ENCODE measurements around the gene FAM8A1. TPM values are rescaled to one million over a fixed set of nuclear protein-coding genes. Genes with fewer than 3 reads are reported as not detected.

FAM8A1 gene
- total RNA-seq, 1 experiment from 2014 or later = 13.4 TPM

GRCh38 chr6:17599877-17600526, at the start of gene FAM8A1 (continued):
- TF ChIP-seq ZBTB33 (IDR thresholded peaks at IDR 0.05; ENCODE audit: extremely low read depth, insufficient replicate concordance, low read length) = no peak
- peak; percentile 38 for TF ChIP-seq YY1 (IDR thresholded peaks at IDR 0.05; ENCODE audit: extremely low read depth, insufficient replicate concordance, low read depth, low read length)
- TF ChIP-seq, protein P1, sequence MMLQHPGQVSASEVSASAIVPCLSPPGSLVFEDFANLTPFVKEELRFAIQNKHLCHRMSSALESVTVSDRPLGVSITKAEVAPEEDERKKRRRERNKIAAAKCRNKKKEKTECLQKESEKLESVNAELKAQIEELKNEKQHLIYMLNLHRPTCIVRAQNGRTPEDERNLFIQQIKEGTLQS (IDR thresholded peaks at IDR 0.05) = no peak
- TF ChIP-seq FOSL1 (IDR thresholded peaks at IDR 0.05; ENCODE audit: low read depth) = no peak
- no peak for TF ChIP-seq SRF (IDR thresholded peaks at IDR 0.05; ENCODE audit: low read depth)
- TF ChIP-seq ELF1 (IDR thresholded peaks at IDR 0.05; ENCODE audit: borderline replicate concordance, low read depth) = no peak

- RAD21 ChIA-PET (ENCODE audit: low non-redundant PET in 1 of 2, low total read pairs in 2 of 2, uncharacterized antibody in 2 of 2, unreplicated experiment in 2 of 2) = no interaction called here
- Histone ChIP-seq H3K27ac (ENCODE audit: low read depth, low read length) (no peak overlapping the region), H3K9ac (ENCODE audit: low read length) (no peak overlapping the region), H3K36me3 (ENCODE audit: control insufficient read depth in 1 of 2, insufficient read depth in 2 of 2, low read length in 2 of 2) (no peaks in the 10 kb centered on the region), H3K9me2 (ENCODE audit: insufficient read depth) (no peaks in the 10 kb centered on the region), H3K4me2 (ENCODE audit: low read length) (no peak overlapping the region), H4K20me1 (ENCODE audit: insufficient read depth) (no peaks in the 10 kb centered on the region), H3K79me2 (ENCODE audit: insufficient read depth, low read length) (no peaks in the 10 kb centered on the region), H3K9me3 (ENCODE audit: control insufficient read depth in 1 of 2, insufficient read depth in 1 of 2, low read depth in 1 of 2, low read length in 2 of 2) (no peaks in the 10 kb centered on the region), H3K4me1 (ENCODE audit: control insufficient read depth in 1 of 2, insufficient read depth in 2 of 2, low read length in 2 of 2) (no peaks in the 10 kb centered on the region), H2AFZ (ENCODE audit: low read depth, low read length, poor library complexity, severe bottlenecking) (no peak overlapping the region), H3K27me3 (ENCODE audit: insufficient read depth, low read length) (no peaks in the 10 kb centered on the region), H3K4me3 (replicated peaks in 1 of 2; ENCODE audit: low read depth in 1 of 2, low read length in 2 of 2) (no peak overlapping the region)
- POLR2A ChIA-PET = no interaction called here
- CTCF ChIA-PET = no interaction called here
- no peak for TF ChIP-seq ZFX (IDR thresholded peaks at IDR 0.05)
- no peak for TF ChIP-seq ELF1 (IDR thresholded peaks at IDR 0.05; ENCODE audit: borderline replicate concordance, low read depth)
- TF ChIP-seq, protein P2, sequence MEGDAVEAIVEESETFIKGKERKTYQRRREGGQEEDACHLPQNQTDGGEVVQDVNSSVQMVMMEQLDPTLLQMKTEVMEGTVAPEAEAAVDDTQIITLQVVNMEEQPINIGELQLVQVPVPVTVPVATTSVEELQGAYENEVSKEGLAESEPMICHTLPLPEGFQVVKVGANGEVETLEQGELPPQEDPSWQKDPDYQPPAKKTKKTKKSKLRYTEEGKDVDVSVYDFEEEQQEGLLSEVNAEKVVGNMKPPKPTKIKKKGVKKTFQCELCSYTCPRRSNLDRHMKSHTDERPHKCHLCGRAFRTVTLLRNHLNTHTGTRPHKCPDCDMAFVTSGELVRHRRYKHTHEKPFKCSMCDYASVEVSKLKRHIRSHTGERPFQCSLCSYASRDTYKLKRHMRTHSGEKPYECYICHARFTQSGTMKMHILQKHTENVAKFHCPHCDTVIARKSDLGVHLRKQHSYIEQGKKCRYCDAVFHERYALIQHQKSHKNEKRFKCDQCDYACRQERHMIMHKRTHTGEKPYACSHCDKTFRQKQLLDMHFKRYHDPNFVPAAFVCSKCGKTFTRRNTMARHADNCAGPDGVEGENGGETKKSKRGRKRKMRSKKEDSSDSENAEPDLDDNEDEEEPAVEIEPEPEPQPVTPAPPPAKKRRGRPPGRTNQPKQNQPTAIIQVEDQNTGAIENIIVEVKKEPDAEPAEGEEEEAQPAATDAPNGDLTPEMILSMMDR (IDR thresholded peaks at IDR 0.05 in 2 of 3, conservative IDR thresholded peaks at IDR 0.05 in 1 of 3; ENCODE audit: borderline replicate concordance in 1 of 3, insufficient read depth in 1 of 3, low read depth in 2 of 3, low read length in 2 of 3) = no peak
- TF ChIP-seq CBX3 (IDR thresholded peaks at IDR 0.05; ENCODE audit: low read depth) = no peak
- TF ChIP-seq FOSL1 (IDR thresholded peaks at IDR 0.05; ENCODE audit: low read depth) = no peak
- no peak for TF ChIP-seq ZBTB33 (IDR thresholded peaks at IDR 0.05; ENCODE audit: extremely low read depth, insufficient replicate concordance, low read length)
- TF ChIP-seq MAX (IDR thresholded peaks at IDR 0.05) = no peak
- no peak for TF ChIP-seq SIN3A (IDR thresholded peaks at IDR 0.05; ENCODE audit: low read depth)
- no peak for TF ChIP-seq POLR2AphosphoS5 (IDR thresholded peaks at IDR 0.05; ENCODE audit: low read depth, low read length)
- DNase-seq (ENCODE audit: low read depth, low spot score) (no peak), ATAC-seq (no peak)
- intact Hi-C loops (cut with micrococcal nuclease) = no loop called here
- no TSS peak for BruUV-seq (replicated peaks)
Measured at GRCh38 chr6:17551383-17551958, 48.6 kb upstream of the FAM8A1 start.

Data from HCT116 (cell line).